SK-N-SH (cell line): ENCODE data around the gene STEAP1. TPM values are rescaled to one million over a fixed set of nuclear protein-coding genes. Genes with fewer than 3 reads are reported as not detected.

Experiments used
- CTCF ChIA-PET: fragments of 300-600, 350-600 bp; formaldehyde crosslinking; extraction: SDS; loops from one replicate; lab custom pipeline; 2021; lab: Yijun Ruan, JAX
- POLR2A ChIA-PET: fragments of 350-600 bp; sonication (Branson Sonifier 250); formaldehyde crosslinking; extraction: SDS; loops from one replicate; lab custom pipeline; 2020; ENCODE audit warnings: antibody characterized with exemption, inconsistent platforms; lab: Yijun Ruan, JAX
- DNase-seq: peaks from one replicate; pipeline ENCODE4 v3.0.0; 2012
- H2AFZ ChIP-seq: fragments of 200-600 bp; sonication (generic); 2 replicates; pipeline ENCODE4 v1.8.1; 2016; ENCODE audit warnings: antibody characterized with exemption, mild to moderate bottlenecking, low read depth
- H3F3A ChIP-seq: fragments of 200-600 bp; sonication (generic); replicated peaks from 2 replicates; pipeline ENCODE3; 2016; ENCODE audit warnings: antibody characterized with exemption, mild to moderate bottlenecking; ENCODE audit not compliant: insufficient read depth
- H3K27ac ChIP-seq, 2 experiments: fragments of 200-500 bp in 1 of 2; fragments of 200-600 bp in 1 of 2; sonication (Bioruptor generic) in 1 of 2; sonication (generic), shearing (Covaris generic) in 1 of 2; 2 replicates each; pipeline versions ENCODE4 v1.5.1 to v1.6.1; 2014 to 2016; ENCODE audit warnings: low read depth in 2 of 2, inconsistent platforms in 1 of 2, low read length in 1 of 2, mild to moderate bottlenecking in 1 of 2, mixed read lengths in 1 of 2
- H3K27me3 ChIP-seq: fragments of 200-600 bp; sonication (generic), shearing (Covaris generic); 2 replicates; pipeline ENCODE4 v1.6.1; 2016; ENCODE audit warnings: mixed run types; ENCODE audit not compliant: insufficient read depth
- H3K36me3 ChIP-seq, 2 experiments: fragments of 200-500 bp in 1 of 2; fragments of 200-600 bp in 1 of 2; sonication (Bioruptor generic) in 1 of 2; sonication (generic) in 1 of 2; replicated peaks in 1 of 2; 2 replicates each; pipeline versions ENCODE3 to v1.5.1; 2014 to 2016; ENCODE audit warnings: low read length in 1 of 2, mild to moderate bottlenecking in 1 of 2; ENCODE audit not compliant: insufficient read depth in 2 of 2, control insufficient read depth in 1 of 2
- H3K4me1 ChIP-seq, 2 experiments: fragments of 200-500 bp in 1 of 2; fragments of 200-600 bp in 1 of 2; sonication (Bioruptor generic) in 1 of 2; sonication (generic), shearing (Covaris generic) in 1 of 2; 2 replicates each; pipeline versions ENCODE4 v1.5.1 to v1.6.1; 2014 to 2016; ENCODE audit warnings: low read depth in 1 of 2, low read length in 1 of 2, mixed run types in 1 of 2; ENCODE audit not compliant: insufficient read depth in 2 of 2, control insufficient read depth in 1 of 2
- H3K4me2 ChIP-seq: fragments of 200-600 bp; sonication (generic), shearing (Covaris generic); 2 replicates; pipeline ENCODE4 v1.6.1; 2017; ENCODE audit warnings: mixed run types
- H3K4me3 ChIP-seq, 2 experiments: fragments of 200-500 bp in 1 of 2; fragments of 200-600 bp in 1 of 2; sonication (Bioruptor generic) in 1 of 2; sonication (generic), shearing (Covaris generic) in 1 of 2; 2 replicates each; pipeline versions ENCODE4 v1.5.1 to v1.8.1; 2014 to 2016; ENCODE audit warnings: low read depth in 2 of 2, inconsistent platforms in 1 of 2, low read length in 1 of 2, mild to moderate bottlenecking in 1 of 2, mixed read lengths in 1 of 2, moderate library complexity in 1 of 2
- H3K79me2 ChIP-seq: fragments of 200-600 bp; sonication (generic); 2 replicates; pipeline ENCODE4 v1.8.1; 2017; ENCODE audit warnings: mild to moderate bottlenecking; ENCODE audit not compliant: insufficient read depth
- H3K9ac ChIP-seq: fragments of 200-600 bp; sonication (generic); 2 replicates; pipeline ENCODE4 v1.6.1; 2017; ENCODE audit warnings: mixed run types
- H3K9me2 ChIP-seq: fragments of 200-600 bp; sonication (generic); 2 replicates; pipeline ENCODE4 v1.6.1; 2017; ENCODE audit warnings: mixed run types
- H3K9me3 ChIP-seq: fragments of 200-600 bp; sonication (generic); 2 replicates; pipeline ENCODE4 v1.6.1; 2017; ENCODE audit warnings: mixed run types, mild to moderate bottlenecking, moderate library complexity
- H4K20me1 ChIP-seq: fragments of 200-600 bp; sonication (generic); 2 replicates; pipeline ENCODE4 v1.6.1; 2017; ENCODE audit warnings: mild to moderate bottlenecking, mixed run types; ENCODE audit not compliant: insufficient read depth
- EP300 ChIP-seq, 2 experiments: IDR thresholded peaks; 2 replicates each; pipeline versions ENCODE4 v1.4.0 to v1.6.1; 2012; ENCODE audit warnings: borderline replicate concordance in 1 of 2, low read depth in 1 of 2, low read length in 1 of 2
- EZH2phosphoT487 ChIP-seq: fragments of 200-600 bp; sonication (generic); IDR thresholded peaks from 2 replicates; pipeline ENCODE4 v1.6.1; 2017; ENCODE audit warnings: low read depth, mixed run types, mild to moderate bottlenecking, antibody characterized with exemption, moderate library complexity, borderline replicate concordance
- FOXM1 ChIP-seq: IDR thresholded peaks from 2 replicates; pipeline ENCODE4 v1.4.0; 2012; ENCODE audit warnings: low read depth, mild to moderate bottlenecking
- NFIC ChIP-seq: IDR thresholded peaks from 2 replicates; pipeline ENCODE4 v1.4.0; 2012; ENCODE audit warnings: borderline replicate concordance
- RAD21 ChIP-seq: IDR thresholded peaks from 2 replicates; pipeline ENCODE4 v1.6.1; 2012; ENCODE audit warnings: mild to moderate bottlenecking, low read length
- REST ChIP-seq: IDR thresholded peaks from 2 replicates; pipeline ENCODE4 v1.6.1; 2012; ENCODE audit warnings: mild to moderate bottlenecking, low read depth, low read length, moderate library complexity
- RXRA ChIP-seq: IDR thresholded peaks from 2 replicates; pipeline ENCODE4 v1.4.0; 2012; ENCODE audit warnings: low read depth, mild to moderate bottlenecking, borderline replicate concordance
- SIN3A ChIP-seq: IDR thresholded peaks from 2 replicates; pipeline ENCODE4 v1.6.1; 2012; ENCODE audit warnings: low read depth, mild to moderate bottlenecking, low read length, moderate library complexity, borderline replicate concordance
- TEAD4 ChIP-seq: IDR thresholded peaks from 2 replicates; pipeline ENCODE4 v1.4.0; 2012; ENCODE audit warnings: mild to moderate bottlenecking, borderline replicate concordance; ENCODE audit not compliant: insufficient read depth
- USF2 ChIP-seq: fragments of 150-350 bp; IDR thresholded peaks from 2 replicates; pipeline ENCODE4 v1.6.1; 2017; ENCODE audit warnings: antibody characterized with exemption, low read length, low read depth, borderline replicate concordance
- YY1 ChIP-seq: IDR thresholded peaks from 2 replicates; pipeline ENCODE4 v1.4.0; 2012; ENCODE audit warnings: low read depth, mild to moderate bottlenecking
- ZBTB33 ChIP-seq: IDR thresholded peaks from 2 replicates; pipeline ENCODE4 v1.4.0; 2012; ENCODE audit warnings: low read depth, borderline replicate concordance
- polyA plus RNA-seq, 3 experiments: library from polyadenylated mRNA; depleted of rRNA; stranded (reverse); fragments of >200 nt; gene quantifications; 2 replicates each; pipeline ENCODE4 v1.2.3, GENCODE V29; 2012
- TF ChIP-seq, protein P1 (sequence below): fragments of 150-350 bp; IDR thresholded peaks from 2 replicates; pipeline ENCODE4 v1.6.1; 2016; ENCODE audit warnings: mild to moderate bottlenecking, low read depth, low read length

STEAP1 gene
- polyA plus RNA-seq, 1 of the 3 experiments (the other 2 are of a cell fraction): 17.0 TPM

DNA sequence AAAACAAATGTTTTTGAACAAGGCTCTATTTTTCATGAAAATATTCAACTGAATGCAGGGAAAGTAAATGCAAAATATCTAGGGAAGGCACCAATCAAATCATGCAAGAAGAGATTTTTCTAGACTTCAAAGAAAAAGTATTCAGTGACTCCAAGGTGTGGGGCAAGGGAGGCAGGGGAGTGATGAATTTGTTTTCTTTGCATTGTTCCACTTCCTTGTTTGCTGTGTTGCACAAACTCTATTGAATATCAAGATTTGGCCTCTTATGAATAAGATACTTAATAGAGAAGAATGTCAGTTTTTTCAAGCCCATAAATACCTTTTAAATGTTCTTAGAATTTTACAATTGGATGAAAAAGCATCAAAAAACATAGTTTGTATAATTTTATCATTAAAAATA, 26.4 kb downstream of the STEAP1 start:
- TF ChIP-seq RAD21 (no peak), ZBTB33 (no peak), REST (no peak), NFIC (no peak), YY1 (no peak), FOXM1 (no peak), SIN3A (no peak), RXRA (no peak), EP300 (IDR thresholded peaks at IDR 0.05; ENCODE audit: borderline replicate concordance in 1 of 2, low read depth in 1 of 2, low read length in 1 of 2) (no peak), TEAD4 (no peak), USF2 (no peak), EZH2phosphoT487 (no peak)
- TF ChIP-seq, protein P1, sequence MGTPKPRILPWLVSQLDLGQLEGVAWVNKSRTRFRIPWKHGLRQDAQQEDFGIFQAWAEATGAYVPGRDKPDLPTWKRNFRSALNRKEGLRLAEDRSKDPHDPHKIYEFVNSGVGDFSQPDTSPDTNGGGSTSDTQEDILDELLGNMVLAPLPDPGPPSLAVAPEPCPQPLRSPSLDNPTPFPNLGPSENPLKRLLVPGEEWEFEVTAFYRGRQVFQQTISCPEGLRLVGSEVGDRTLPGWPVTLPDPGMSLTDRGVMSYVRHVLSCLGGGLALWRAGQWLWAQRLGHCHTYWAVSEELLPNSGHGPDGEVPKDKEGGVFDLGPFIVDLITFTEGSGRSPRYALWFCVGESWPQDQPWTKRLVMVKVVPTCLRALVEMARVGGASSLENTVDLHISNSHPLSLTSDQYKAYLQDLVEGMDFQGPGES: no peak
- POLR2A ChIA-PET: no interaction called here
- DNase-seq: no peak
- Histone ChIP-seq H3K4me3 (no peak overlapping the region), H3K27ac (peak overlapping the region; percentile 36 to 73; a peak in 3 of 4 replicates), H3K4me2 (peak overlapping the region; percentile 58), H3K27me3 (no peaks in the 10 kb centered on the region), H3F3A (peaks cover 28% of the 10 kb centered on the region), H3K4me1 (peaks cover 2 to 16% of the 10 kb centered on the region in 2 experiments; a peak in 2 of 4 replicates), H3K36me3 (no peaks in the 10 kb centered on the region), H3K9me2 (no peaks in the 10 kb centered on the region), H3K79me2 (no peaks in the 10 kb centered on the region), H3K9me3 (no peaks in the 10 kb centered on the region), H2AFZ (peak overlapping the region; percentile 78; the same call in 1 of the 2 replicates), H4K20me1 (no peaks in the 10 kb centered on the region), H3K9ac (no peak overlapping the region)
- CTCF ChIA-PET: interaction anchor here (1.4 kb wide), 1 partner anchor 247 kb away, joined by 3 read pairs; no protein-coding TSS in a partner anchor
